ENCODE measurements around the gene TMEM14B.

TMEM14B gene

GRCh38 chr6:10747251-10747972 lies at the start of gene TMEM14B:
Gene TMEM14B, plus strand, starts transcription at chr6:10747805. Its CDS starts 1,441 bp downstream, at chr6:10749246.
- peak; percentile 39; the same call in 1 of the 2 replicates for TF ChIP-seq TCF12 (IDR thresholded peaks at IDR 0.05; ENCODE audit: low read depth)
- TF ChIP-seq TAF1 (IDR thresholded peaks at IDR 0.05; ENCODE audit: low read depth): peak; percentile 84
- TF ChIP-seq USF1 (IDR thresholded peaks at IDR 0.05): no peak
- TF ChIP-seq CREB1 (IDR thresholded peaks at IDR 0.05; ENCODE audit: low read depth): no peak; the same call in 1 of the 2 replicates
- peak; percentile 52 for TF ChIP-seq YY1 (IDR thresholded peaks at IDR 0.05; ENCODE audit: low read depth)
- TF ChIP-seq EGR1 (IDR thresholded peaks at IDR 0.05): peak; percentile 38; the same call in 1 of the 2 replicates
- TF ChIP-seq REST (IDR thresholded peaks at IDR 0.05; ENCODE audit: low read depth): no peak
- no peak for TF ChIP-seq RAD21 (IDR thresholded peaks at IDR 0.05; ENCODE audit: low read depth)
- peak; percentile 80 for TF ChIP-seq NFIC (IDR thresholded peaks at IDR 0.05)
- no peak; the same call in 1 of the 2 replicates for TF ChIP-seq TEAD4 (IDR thresholded peaks at IDR 0.05)
- peak; percentile 69 for TF ChIP-seq CEBPB (IDR thresholded peaks at IDR 0.05)
- TF ChIP-seq FOXM1 (IDR thresholded peaks at IDR 0.05; ENCODE audit: borderline replicate concordance, low read depth): no peak
- TF ChIP-seq EP300 (IDR thresholded peaks at IDR 0.05; ENCODE audit: borderline replicate concordance): no peak
- no peak for TF ChIP-seq ZBTB7A (IDR thresholded peaks at IDR 0.05; ENCODE audit: low read depth)
- TF ChIP-seq MAX (IDR thresholded peaks at IDR 0.05): peak; percentile 78; the same call in 1 of the 2 replicates

GRCh38 chr6:10713962-10714361 lies 33.6 kb upstream of the TMEM14B start:
- no peak for TF ChIP-seq TEAD4 (IDR thresholded peaks at IDR 0.05)
- no peak for TF ChIP-seq CEBPB (IDR thresholded peaks at IDR 0.05)
- TF ChIP-seq TCF12 (IDR thresholded peaks at IDR 0.05; ENCODE audit: low read depth): no peak
- TF ChIP-seq NFIC (IDR thresholded peaks at IDR 0.05): no peak
- no peak for TF ChIP-seq MAX (IDR thresholded peaks at IDR 0.05)
- TF ChIP-seq RAD21 (IDR thresholded peaks at IDR 0.05; ENCODE audit: low read depth): no peak
- TF ChIP-seq CREB1 (IDR thresholded peaks at IDR 0.05; ENCODE audit: low read depth): no peak
- no peak for TF ChIP-seq EGR1 (IDR thresholded peaks at IDR 0.05)
- TF ChIP-seq FOXM1 (IDR thresholded peaks at IDR 0.05; ENCODE audit: borderline replicate concordance, low read depth): no peak
- TF ChIP-seq ZBTB7A (IDR thresholded peaks at IDR 0.05; ENCODE audit: low read depth): no peak
- TF ChIP-seq TAF1 (IDR thresholded peaks at IDR 0.05; ENCODE audit: low read depth): no peak
- TF ChIP-seq YY1 (IDR thresholded peaks at IDR 0.05; ENCODE audit: low read depth): no peak
- no peak for TF ChIP-seq USF1 (IDR thresholded peaks at IDR 0.05)
- TF ChIP-seq EP300 (IDR thresholded peaks at IDR 0.05; ENCODE audit: borderline replicate concordance): no peak
- no peak for TF ChIP-seq REST (IDR thresholded peaks at IDR 0.05; ENCODE audit: low read depth)

- TF ChIP-seq FOXM1 (IDR thresholded peaks at IDR 0.05; ENCODE audit: borderline replicate concordance, low read depth): no peak
- TF ChIP-seq EGR1 (IDR thresholded peaks at IDR 0.05): no peak
- no peak for TF ChIP-seq ZBTB7A (IDR thresholded peaks at IDR 0.05; ENCODE audit: low read depth)
- no peak for TF ChIP-seq YY1 (IDR thresholded peaks at IDR 0.05; ENCODE audit: low read depth)
- no peak for TF ChIP-seq USF1 (IDR thresholded peaks at IDR 0.05)
- TF ChIP-seq TEAD4 (IDR thresholded peaks at IDR 0.05): no peak
- no peak for TF ChIP-seq MAX (IDR thresholded peaks at IDR 0.05)
- no peak for TF ChIP-seq EP300 (IDR thresholded peaks at IDR 0.05; ENCODE audit: borderline replicate concordance)
Observed at GRCh38 chr6:10719296-10719963, 28.2 kb upstream of the TMEM14B start.

- no peak for TF ChIP-seq ZBTB7A (IDR thresholded peaks at IDR 0.05; ENCODE audit: low read depth)
Observed at GRCh38 chr6:10719964-10720264, 27.7 kb upstream of the TMEM14B start.

Measured in Ishikawa (cell line).